ENCODE data around the gene GAD1. TPM values are rescaled to one million over a fixed set of nuclear protein-coding genes. Genes with fewer than 3 reads are reported as not detected.

The GAD1 gene
- total RNA-seq, 4 donors from 2014 or later, result 1.2 TPM; not detected in 3

DNA sequence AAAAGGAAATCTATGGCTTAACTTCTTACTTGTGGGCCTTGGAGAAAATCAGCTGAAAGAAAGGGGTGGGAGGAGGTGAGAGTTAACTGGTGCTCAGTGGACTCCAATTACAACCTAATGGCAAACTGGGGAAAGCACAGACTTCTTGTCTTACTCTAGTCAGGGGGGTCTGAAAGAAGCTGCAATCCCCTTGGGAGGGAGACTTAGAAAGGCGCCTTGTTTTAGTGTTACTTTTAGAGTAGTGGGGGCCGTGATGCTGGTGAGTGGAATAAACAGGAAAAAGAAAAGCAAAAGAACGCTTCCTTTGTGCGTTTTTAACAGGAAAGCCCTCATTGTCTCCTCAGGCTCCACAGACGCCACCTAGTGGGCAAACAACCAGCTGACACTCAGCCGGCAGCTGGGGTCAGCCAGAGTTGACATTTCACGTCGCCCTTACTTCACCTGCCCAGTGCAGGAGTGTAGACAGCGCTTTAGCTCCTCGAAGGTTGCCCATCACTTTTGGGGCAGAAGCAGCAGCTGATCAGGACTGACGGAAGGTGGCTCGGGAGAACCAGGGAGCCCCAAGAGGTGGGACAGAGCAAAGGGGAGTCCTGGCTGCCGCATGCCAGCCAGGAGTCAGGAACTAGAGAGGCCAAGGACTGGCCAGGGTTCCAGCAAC, 56.5 kb downstream of the GAD1 start:
- DNase-seq (ENCODE audit: low spot score in 2 of 2), result peak; percentile 48 to 76
- Histone ChIP-seq H3K27me3 (no peaks in the 10 kb centered on the region), H3K36me3 (no peaks in the 10 kb centered on the region), H3K4me1 (peaks cover 0 to 9% (median 3%) of the 10 kb centered on the region in 4 donors), H3K9me3 (no peaks in the 10 kb centered on the region), H3K27ac (no peak overlapping the region), H3K4me3 (peak overlapping the region in 2 of 4 donors; percentile 20 to 28)
- TF ChIP-seq, protein P1, sequence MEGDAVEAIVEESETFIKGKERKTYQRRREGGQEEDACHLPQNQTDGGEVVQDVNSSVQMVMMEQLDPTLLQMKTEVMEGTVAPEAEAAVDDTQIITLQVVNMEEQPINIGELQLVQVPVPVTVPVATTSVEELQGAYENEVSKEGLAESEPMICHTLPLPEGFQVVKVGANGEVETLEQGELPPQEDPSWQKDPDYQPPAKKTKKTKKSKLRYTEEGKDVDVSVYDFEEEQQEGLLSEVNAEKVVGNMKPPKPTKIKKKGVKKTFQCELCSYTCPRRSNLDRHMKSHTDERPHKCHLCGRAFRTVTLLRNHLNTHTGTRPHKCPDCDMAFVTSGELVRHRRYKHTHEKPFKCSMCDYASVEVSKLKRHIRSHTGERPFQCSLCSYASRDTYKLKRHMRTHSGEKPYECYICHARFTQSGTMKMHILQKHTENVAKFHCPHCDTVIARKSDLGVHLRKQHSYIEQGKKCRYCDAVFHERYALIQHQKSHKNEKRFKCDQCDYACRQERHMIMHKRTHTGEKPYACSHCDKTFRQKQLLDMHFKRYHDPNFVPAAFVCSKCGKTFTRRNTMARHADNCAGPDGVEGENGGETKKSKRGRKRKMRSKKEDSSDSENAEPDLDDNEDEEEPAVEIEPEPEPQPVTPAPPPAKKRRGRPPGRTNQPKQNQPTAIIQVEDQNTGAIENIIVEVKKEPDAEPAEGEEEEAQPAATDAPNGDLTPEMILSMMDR (IDR thresholded peaks at IDR 0.05), result peak; percentile 65 to 87 (median 74)
- no peak for TF ChIP-seq POLR2A (IDR thresholded peaks at IDR 0.05)
- 20 to 25% methylated on average over 13 of the region's 13 CpGs for WGBS, 2 donors

DNA sequence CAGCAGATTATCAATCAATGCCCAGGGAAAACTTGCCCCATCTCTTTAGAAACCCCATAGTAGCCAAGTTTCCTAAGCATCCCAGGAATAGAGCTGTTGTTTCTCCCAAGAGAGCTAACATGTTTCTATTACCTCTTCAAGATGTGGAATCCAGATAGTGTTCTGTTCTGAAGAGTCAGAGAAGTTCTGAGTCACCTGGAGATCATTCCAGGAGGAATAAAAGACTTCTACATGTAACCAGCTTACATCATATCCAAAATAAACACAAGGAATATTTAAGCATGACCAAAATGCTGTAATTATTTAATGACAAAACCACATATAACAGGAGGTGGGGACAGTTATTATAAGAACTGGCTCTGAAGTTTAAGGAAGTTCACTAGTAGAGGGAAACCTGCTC, 61.4 kb downstream of the GAD1 start:
- Histone ChIP-seq H3K9me3 (no peaks in the 10 kb centered on the region), H3K27me3 (no peaks in the 10 kb centered on the region), H3K4me3 (no peak overlapping the region), H3K4me1 (peaks cover 0 to 4% (median 1%) of the 10 kb centered on the region in 4 donors), H3K27ac (no peak overlapping the region), H3K36me3 (no peaks in the 10 kb centered on the region)
- TF ChIP-seq POLR2A (IDR thresholded peaks at IDR 0.05) (no peak), EP300 (IDR thresholded peaks at IDR 0.05) (no peak)
- TF ChIP-seq, protein P1 (IDR thresholded peaks at IDR 0.05), result no peak
- DNase-seq (ENCODE audit: low spot score in 2 of 2), result no peak

DNA sequence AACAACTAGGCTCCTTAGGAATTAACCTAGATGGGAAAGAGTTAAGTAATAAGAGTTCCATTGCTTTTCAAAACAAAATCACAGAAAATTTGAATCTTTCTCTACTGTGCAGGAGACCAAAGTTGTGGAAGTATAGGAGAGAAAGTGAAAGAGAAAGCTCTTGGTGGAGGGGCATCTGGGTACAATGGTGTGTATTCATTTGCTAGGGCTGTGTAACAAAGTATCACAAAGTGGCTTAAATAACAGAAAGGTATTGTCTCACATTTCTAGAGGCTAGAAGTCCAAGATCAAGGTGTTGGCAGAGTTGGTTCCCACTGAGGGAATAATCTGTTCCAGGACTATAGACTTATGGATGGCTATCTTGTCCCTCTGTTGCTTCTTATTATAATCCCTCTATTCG, 61.8 kb downstream of the GAD1 start:
- H3K36me3 ChIP-seq, result no peaks in the 10 kb centered on the region
- no peaks in the 10 kb centered on the region for H3K9me3 ChIP-seq
- TF ChIP-seq POLR2A (IDR thresholded peaks at IDR 0.05), result no peak
- TF ChIP-seq, protein P1 (IDR thresholded peaks at IDR 0.05), result no peak
- H3K4me1 ChIP-seq, result no peaks in the 10 kb centered on the region
- WGBS, 2 donors, result 63 to 81% methylated on average over 1 of the region's 1 CpG
- no peak overlapping the region for H3K27ac ChIP-seq
- no peak overlapping the region for H3K4me3 ChIP-seq
- DNase-seq (ENCODE audit: low spot score in 2 of 2), result no peak
- H3K27me3 ChIP-seq, result no peaks in the 10 kb centered on the region

DNA sequence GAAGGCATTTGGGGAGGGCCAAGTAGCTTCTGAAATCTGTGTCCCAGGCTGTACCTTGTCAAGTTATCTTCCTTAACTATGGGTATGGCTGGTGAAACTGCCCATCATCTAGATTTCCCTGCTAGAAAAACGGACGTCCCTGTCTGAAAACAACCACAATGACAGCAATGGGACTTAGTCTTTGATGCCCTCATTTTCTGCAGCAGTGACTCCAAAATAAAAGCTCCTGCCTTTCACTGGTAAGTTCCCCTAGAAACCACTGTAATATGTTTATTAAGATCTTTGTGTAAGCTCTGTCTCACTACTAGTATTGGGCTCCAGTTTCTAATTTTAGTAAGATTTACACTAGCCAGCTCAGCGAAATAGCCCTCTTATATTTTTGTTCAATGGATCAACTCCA, 65.2 kb downstream of the GAD1 start:
- no peak overlapping the region for H3K4me3 ChIP-seq
- no peaks in the 10 kb centered on the region for H3K9me3 ChIP-seq
- H3K36me3 ChIP-seq, result no peaks in the 10 kb centered on the region
- 32 to 37% methylated on average over 3 of the region's 3 CpGs for WGBS, 2 donors
- no peaks in the 10 kb centered on the region for H3K27me3 ChIP-seq
- TF ChIP-seq, protein P1 (IDR thresholded peaks at IDR 0.05), result no peak
- TF ChIP-seq POLR2A (IDR thresholded peaks at IDR 0.05) (no peak), EP300 (IDR thresholded peaks at IDR 0.05) (no peak)
- no peak for DNase-seq (ENCODE audit: low spot score in 2 of 2)
- H3K27ac ChIP-seq, result no peak overlapping the region
- H3K4me1 ChIP-seq, result no peaks in the 10 kb centered on the region

DNA sequence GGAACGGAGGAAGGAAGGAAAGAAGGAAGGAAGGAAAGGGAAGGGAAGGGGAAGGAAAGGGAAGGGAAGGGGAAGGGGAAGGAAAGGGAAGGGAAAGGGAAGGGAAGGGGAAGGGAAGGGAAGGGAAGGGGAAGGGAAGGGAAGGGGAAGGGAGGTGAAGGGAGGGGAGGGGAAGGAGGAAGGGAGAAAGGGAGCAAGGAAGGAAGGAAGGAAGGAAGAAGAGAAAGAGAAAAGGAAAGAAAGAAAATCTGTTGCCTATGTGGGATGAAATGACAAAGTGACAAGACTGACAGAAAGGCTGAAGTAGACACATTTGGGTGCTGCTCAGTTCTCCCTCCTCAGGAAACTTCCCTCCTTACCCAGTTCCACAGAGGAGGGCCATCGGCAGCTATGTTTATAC, 66.1 kb downstream of the GAD1 start:
- TF ChIP-seq, protein P1 (IDR thresholded peaks at IDR 0.05), result no peak
- TF ChIP-seq POLR2A (IDR thresholded peaks at IDR 0.05), result no peak
- TF ChIP-seq EP300 (IDR thresholded peaks at IDR 0.05), result no peak
- H3K4me1 ChIP-seq, result no peaks in the 10 kb centered on the region
- DNase-seq (ENCODE audit: low spot score in 2 of 2), result no peak
- no peak overlapping the region for H3K4me3 ChIP-seq
- no peaks in the 10 kb centered on the region for H3K36me3 ChIP-seq
- H3K9me3 ChIP-seq, result no peaks in the 10 kb centered on the region
- 82 to 83% methylated on average over 2 of the region's 2 CpGs for WGBS, 2 donors
- no peak overlapping the region for H3K27ac ChIP-seq
- no peaks in the 10 kb centered on the region for H3K27me3 ChIP-seq

Measured in tibial nerve (tissue), 4 donors.